Thyroid gland (tissue), 4 donors: ENCODE data around the gene ZFYVE9. TPM values are rescaled to one million over a fixed set of nuclear protein-coding genes. Genes with fewer than 3 reads are reported as not detected.
"Not testable (repeated sequence)": the region's sequence is repeated elsewhere in the genome, so short reads cannot be mapped to it uniquely, and the experiment has no call there.

Experiments
- DNase-seq, 2 donors: peaks; one replicate each; pipeline ENCODE4 v3.0.0-alpha.2; 2019
- H3K27ac ChIP-seq, 3 donors: fragments of 200-600 bp; sonication (generic); 1 replicate in 2 of 3; 2 replicates in 1 of 3; pipeline ENCODE4 v1.5.1; 2016 to 2019; ENCODE audit warnings: mild to moderate bottlenecking in 1 of 3, moderate library complexity in 1 of 3
- H3K27me3 ChIP-seq: fragments of 200-600 bp; sonication (generic); one replicate; pipeline ENCODE4 v1.5.1; 2019
- H3K36me3 ChIP-seq, 2 donors: fragments of 200-600 bp; sonication (generic); one replicate each; pipeline ENCODE4 v1.5.1; 2016 to 2019
- H3K4me1 ChIP-seq, 2 donors: fragments of 200-600 bp; sonication (generic); one replicate each; pipeline ENCODE4 v1.5.1; 2017 to 2019
- H3K4me3 ChIP-seq, 3 donors: fragments of 200-600 bp; sonication (generic); replicated peaks in 1 of 3; 1 replicate in 2 of 3; 2 replicates in 1 of 3; pipeline ENCODE4 v1.5.1; 2016; ENCODE audit warnings: mild to moderate bottlenecking in 1 of 3
- H3K9me3 ChIP-seq: fragments of 200-600 bp; sonication (generic); one replicate; pipeline ENCODE4 v1.5.1; 2017
- POLR2A ChIP-seq, 2 donors: fragments of 450-650 bp; IDR thresholded peaks; one replicate each; pipeline ENCODE4 v1.6.1; 2017; ENCODE audit warnings: antibody characterized with exemption in 2 of 2, mild to moderate bottlenecking in 2 of 2, moderate library complexity in 1 of 2
- WGBS, 2 donors: methylation state at CpG; one replicate each; pipeline ENCODE4 v1.1.5; 2017; 5-methylcytosine and 5-hydroxymethylcytosine counted together
- intact Hi-C: fragments of 100-400 bp; cut with DNase I; formaldehyde crosslinking; loops from one replicate; pipeline ENCODE4 v1.15.1; 2023
- total RNA-seq, 4 donors: library from RNA; depleted of rRNA; stranded (reverse); fragments of >200 nt; gene quantifications; one replicate each; pipeline ENCODE4 v1.2.3, GENCODE V29; 2016
- TF ChIP-seq, protein P1 (sequence below), 6 experiments: fragments of 200-600 bp in 3 of 6; fragments of 450-650 bp in 3 of 6; sonication (generic) in 3 of 6; IDR thresholded peaks; one replicate each; pipeline ENCODE4 v1.5.1; 2016 to 2019; ENCODE audit warnings: antibody characterized with exemption in 6 of 6, mild to moderate bottlenecking in 2 of 6, inconsistent platforms in 1 of 6, moderate library complexity in 1 of 6

ZFYVE9 gene, protein sequence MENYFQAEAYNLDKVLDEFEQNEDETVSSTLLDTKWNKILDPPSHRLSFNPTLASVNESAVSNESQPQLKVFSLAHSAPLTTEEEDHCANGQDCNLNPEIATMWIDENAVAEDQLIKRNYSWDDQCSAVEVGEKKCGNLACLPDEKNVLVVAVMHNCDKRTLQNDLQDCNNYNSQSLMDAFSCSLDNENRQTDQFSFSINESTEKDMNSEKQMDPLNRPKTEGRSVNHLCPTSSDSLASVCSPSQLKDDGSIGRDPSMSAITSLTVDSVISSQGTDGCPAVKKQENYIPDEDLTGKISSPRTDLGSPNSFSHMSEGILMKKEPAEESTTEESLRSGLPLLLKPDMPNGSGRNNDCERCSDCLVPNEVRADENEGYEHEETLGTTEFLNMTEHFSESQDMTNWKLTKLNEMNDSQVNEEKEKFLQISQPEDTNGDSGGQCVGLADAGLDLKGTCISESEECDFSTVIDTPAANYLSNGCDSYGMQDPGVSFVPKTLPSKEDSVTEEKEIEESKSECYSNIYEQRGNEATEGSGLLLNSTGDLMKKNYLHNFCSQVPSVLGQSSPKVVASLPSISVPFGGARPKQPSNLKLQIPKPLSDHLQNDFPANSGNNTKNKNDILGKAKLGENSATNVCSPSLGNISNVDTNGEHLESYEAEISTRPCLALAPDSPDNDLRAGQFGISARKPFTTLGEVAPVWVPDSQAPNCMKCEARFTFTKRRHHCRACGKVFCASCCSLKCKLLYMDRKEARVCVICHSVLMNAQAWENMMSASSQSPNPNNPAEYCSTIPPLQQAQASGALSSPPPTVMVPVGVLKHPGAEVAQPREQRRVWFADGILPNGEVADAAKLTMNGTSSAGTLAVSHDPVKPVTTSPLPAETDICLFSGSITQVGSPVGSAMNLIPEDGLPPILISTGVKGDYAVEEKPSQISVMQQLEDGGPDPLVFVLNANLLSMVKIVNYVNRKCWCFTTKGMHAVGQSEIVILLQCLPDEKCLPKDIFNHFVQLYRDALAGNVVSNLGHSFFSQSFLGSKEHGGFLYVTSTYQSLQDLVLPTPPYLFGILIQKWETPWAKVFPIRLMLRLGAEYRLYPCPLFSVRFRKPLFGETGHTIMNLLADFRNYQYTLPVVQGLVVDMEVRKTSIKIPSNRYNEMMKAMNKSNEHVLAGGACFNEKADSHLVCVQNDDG (N-terminal part only)
- total RNA-seq = 10 to 100 TPM; 51.1 to 58.8 (median 54.1) TPM

DNA sequence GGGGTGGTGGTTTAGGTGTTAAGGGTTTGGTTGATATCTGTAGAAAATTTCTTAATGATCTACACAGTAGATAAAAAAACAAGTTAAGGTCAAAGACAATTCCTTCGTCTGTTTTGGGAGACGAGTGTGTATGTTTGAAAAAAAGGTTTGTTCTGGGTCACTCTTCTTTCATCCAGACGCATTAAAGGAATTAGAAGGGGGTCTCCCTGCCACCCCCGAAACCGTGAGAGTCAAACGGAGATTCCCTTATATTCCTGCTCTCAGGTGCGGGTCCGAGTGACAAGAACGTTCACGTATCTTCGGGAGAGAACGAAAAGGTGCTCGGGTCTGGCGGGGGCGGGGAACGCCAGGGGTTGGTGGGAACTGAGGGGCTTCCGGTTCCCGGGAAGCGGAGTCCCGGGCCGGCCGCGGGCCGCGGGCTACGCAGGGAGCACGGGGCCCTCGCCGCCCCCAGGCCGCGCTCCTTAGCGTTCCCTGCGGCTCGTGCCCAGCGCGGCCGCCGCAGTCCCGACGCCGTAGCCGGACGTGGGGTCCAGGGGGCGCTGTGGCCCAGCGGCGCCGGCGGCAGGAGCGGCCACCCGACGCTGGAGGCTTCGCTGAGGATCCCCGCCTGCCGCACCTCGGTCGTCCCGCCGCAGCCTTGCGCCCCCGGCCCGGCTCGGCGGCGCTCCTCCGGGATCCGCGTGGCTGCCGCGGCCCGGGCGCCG is at the start of gene ZFYVE9:
TSS of gene ZFYVE9 (plus strand) at position 577 of the 707 bp plus-strand sequence. CDS start 91,118 bp downstream, outside the sequence.
- DNase-seq = peak; percentile 74 to 75
- WGBS, 2 donors = 1% methylated on average over 31 to 45 of the region's 72 CpGs
- Histone ChIP-seq H3K4me3 (peak within 1 kb of the TSS; percentile 66 to 93 (median 80)), H3K9me3 (no peaks in the 10 kb centered on the region), H3K27me3 (no peaks in the 10 kb centered on the region), H3K27ac (peak within 1 kb of the TSS; percentile 82 to 99 (median 97)), H3K4me1 (peaks cover 17 to 18% of the 10 kb centered on the region in 2 donors), H3K36me3 (no peaks in the 10 kb centered on the region)
- intact Hi-C loops = no loop called here
- TF ChIP-seq, protein P1, sequence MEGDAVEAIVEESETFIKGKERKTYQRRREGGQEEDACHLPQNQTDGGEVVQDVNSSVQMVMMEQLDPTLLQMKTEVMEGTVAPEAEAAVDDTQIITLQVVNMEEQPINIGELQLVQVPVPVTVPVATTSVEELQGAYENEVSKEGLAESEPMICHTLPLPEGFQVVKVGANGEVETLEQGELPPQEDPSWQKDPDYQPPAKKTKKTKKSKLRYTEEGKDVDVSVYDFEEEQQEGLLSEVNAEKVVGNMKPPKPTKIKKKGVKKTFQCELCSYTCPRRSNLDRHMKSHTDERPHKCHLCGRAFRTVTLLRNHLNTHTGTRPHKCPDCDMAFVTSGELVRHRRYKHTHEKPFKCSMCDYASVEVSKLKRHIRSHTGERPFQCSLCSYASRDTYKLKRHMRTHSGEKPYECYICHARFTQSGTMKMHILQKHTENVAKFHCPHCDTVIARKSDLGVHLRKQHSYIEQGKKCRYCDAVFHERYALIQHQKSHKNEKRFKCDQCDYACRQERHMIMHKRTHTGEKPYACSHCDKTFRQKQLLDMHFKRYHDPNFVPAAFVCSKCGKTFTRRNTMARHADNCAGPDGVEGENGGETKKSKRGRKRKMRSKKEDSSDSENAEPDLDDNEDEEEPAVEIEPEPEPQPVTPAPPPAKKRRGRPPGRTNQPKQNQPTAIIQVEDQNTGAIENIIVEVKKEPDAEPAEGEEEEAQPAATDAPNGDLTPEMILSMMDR (IDR thresholded peaks at IDR 0.05) = peak in 5 of 6 experiments; percentile 15 to 96 (median 93)
- peak in 1 of 2 donors; percentile 69 for TF ChIP-seq POLR2A (IDR thresholded peaks at IDR 0.05)

DNA sequence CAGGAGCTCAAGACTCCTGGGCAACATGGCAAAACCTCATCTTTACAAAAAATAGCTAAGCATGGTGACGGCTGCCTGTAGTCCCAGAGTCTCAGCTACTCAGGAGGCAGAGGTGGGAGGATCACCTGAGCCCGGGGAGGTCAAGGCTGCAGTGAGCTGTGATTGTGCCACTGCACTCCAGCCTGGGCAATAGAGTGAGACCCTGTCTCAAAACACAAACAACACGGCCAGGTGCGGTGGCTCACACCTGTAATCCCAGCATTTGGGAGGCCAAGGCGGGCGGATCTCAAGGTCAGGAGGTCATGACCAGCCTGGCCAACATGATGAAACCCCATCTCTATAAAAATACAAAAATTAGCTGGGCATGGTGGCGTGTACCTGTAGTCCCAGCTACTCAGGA is 47.6 kb upstream of the ZFYVE9 start:
- intact Hi-C loops, H3K4me1 ChIP-seq: not testable (repeated sequence)
- 90 to 95% methylated on average over 7 of the region's 7 CpGs for WGBS, 2 donors

DNA sequence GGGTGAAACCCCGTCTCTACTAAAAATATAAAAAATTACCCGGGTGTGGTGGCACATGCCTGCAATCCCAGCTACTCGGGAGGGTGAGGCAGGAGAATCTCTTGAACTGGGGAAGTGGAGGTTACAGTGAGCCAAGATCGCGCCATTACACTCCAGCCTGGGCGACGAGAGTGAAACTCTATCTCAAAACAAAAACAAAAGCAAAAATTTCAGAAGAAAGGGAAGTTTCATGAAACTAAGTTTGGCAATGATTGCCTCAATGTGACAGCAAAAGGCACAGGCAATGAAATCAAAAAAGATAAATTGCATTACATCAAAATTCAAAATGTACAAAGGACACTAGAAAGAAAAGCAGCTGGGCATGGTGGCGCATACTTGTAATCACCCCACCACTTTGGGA is 45.7 kb upstream of the ZFYVE9 start:
- Histone ChIP-seq H3K4me3 (no peak overlapping the region), H3K4me1 (no peaks in the 10 kb centered on the region), H3K9me3 (no peaks in the 10 kb centered on the region), H3K27ac (no peak overlapping the region), H3K36me3 (no peaks in the 10 kb centered on the region), H3K27me3 (no peaks in the 10 kb centered on the region)
- WGBS, 2 donors = 79 to 82% methylated on average over 8 of the region's 8 CpGs
- TF ChIP-seq, protein P1 (IDR thresholded peaks at IDR 0.05) = no peak
- no peak for TF ChIP-seq POLR2A (IDR thresholded peaks at IDR 0.05)
- DNase-seq = no peak
- intact Hi-C loops = no loop called here

More for the DNA sequence above, 47.6 kb upstream of the ZFYVE9 start:
- H3K9me3 ChIP-seq, DNase-seq, H3K4me3 ChIP-seq, H3K36me3 ChIP-seq, H3K27me3 ChIP-seq, H3K27ac ChIP-seq: not testable (repeated sequence)

DNA sequence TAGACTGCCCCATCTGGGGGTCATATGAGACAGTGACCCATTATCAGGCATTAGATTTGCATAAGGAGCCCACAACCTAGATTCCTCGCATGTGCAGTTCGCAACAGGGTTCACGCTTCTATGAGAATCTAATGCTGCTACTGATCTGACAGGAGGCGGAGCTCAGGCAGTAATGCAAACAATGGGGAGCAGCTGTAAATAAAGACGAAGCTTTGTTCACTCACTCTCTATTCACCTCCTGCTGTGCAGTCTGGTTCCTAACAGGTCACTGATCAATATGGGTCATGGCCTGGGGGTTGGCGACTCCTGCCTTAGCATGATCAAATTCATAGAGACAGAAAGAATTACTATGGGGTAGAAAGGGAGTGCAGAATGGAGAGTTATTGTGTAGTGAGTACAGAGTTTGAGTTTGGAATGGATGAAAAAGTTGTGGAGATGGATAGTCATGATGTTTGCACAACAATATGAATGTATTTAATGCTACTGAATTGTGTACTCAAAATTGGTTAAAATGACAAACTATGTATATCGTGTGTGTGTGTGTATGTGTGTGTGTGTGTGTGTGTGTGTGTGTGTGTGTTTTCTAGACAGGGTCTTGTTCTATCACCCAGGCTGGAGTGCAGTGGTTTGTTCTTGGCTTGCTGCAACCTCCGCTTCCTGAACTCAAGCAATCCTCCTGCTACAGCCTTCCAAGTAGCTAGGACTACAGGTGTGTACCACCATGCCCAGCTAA is 43.6 kb upstream of the ZFYVE9 start:
- Histone ChIP-seq H3K9me3 (no peaks in the 10 kb centered on the region), H3K27ac (no peak overlapping the region), H3K27me3 (no peaks in the 10 kb centered on the region), H3K4me1 (no peaks in the 10 kb centered on the region), H3K36me3 (no peaks in the 10 kb centered on the region), H3K4me3 (no peak overlapping the region)
- intact Hi-C loops = no loop called here
- TF ChIP-seq, protein P1 (IDR thresholded peaks at IDR 0.05) = no peak
- TF ChIP-seq POLR2A (IDR thresholded peaks at IDR 0.05) = no peak
- 61 to 64% methylated on average over 7 to 8 of the region's 8 CpGs for WGBS, 2 donors
- DNase-seq = no peak
